KMS-11 (cell line): ENCODE results near the gene ADCK2.
"Not testable (repeated sequence)": the region's sequence is repeated elsewhere in the genome, so short reads cannot be mapped to it uniquely, and the experiment has no call there.

Experiments
- H2AFZ ChIP-seq: fragments of 200-600 bp; sonication (generic); 2 replicates; pipeline ENCODE4 v1.6.1; 2016; ENCODE audit warnings: antibody characterized with exemption, mixed run types, low read depth
- H3K27ac ChIP-seq: fragments of 200-600 bp; sonication (generic); 2 replicates; pipeline ENCODE4 v1.6.1; 2016; ENCODE audit warnings: mild to moderate bottlenecking, mixed run types
- H3K27me3 ChIP-seq: fragments of 200-600 bp; sonication (generic); 2 replicates; pipeline ENCODE4 v1.6.1; 2017; ENCODE audit warnings: mild to moderate bottlenecking, low read depth, mixed run types, moderate library complexity; ENCODE audit not compliant: insufficient read depth
- H3K36me3 ChIP-seq: fragments of 200-600 bp; sonication (generic); 2 replicates; pipeline ENCODE4 v1.6.1; 2017; ENCODE audit warnings: mild to moderate bottlenecking, mixed run types; ENCODE audit not compliant: insufficient read depth
- H3K4me1 ChIP-seq: fragments of 200-600 bp; sonication (generic); 2 replicates; pipeline ENCODE4 v1.6.1; 2016; ENCODE audit warnings: mild to moderate bottlenecking, low read depth, mixed run types; ENCODE audit not compliant: poor library complexity, severe bottlenecking
- H3K4me2 ChIP-seq: fragments of 200-600 bp; sonication (generic); 2 replicates; pipeline ENCODE4 v1.7.0; 2016; ENCODE audit warnings: mild to moderate bottlenecking, mixed run types
- H3K4me3 ChIP-seq: fragments of 200-600 bp; sonication (generic); IDR thresholded peaks from 2 replicates; pipeline ENCODE4 v1.6.1; 2017; ENCODE audit warnings: low read depth, low read length, mixed read lengths; ENCODE audit not compliant: insufficient read depth
- H3K79me2 ChIP-seq: fragments of 200-600 bp; sonication (generic); 2 replicates; pipeline ENCODE4 v1.6.1; 2016; ENCODE audit warnings: low read depth, mixed run types; ENCODE audit not compliant: insufficient read depth
- H3K9ac ChIP-seq: fragments of 200-600 bp; sonication (generic); 2 replicates; pipeline ENCODE4 v1.6.1; 2016; ENCODE audit warnings: mild to moderate bottlenecking, mixed run types
- H4K20me1 ChIP-seq: fragments of 200-600 bp; sonication (generic); 2 replicates; pipeline ENCODE4 v1.6.1; 2016; ENCODE audit warnings: mild to moderate bottlenecking, mixed run types; ENCODE audit not compliant: insufficient read depth
- CTCF ChIP-seq: fragments of 200-600 bp; sonication (generic); conservative IDR thresholded peaks from 2 replicates; pipeline ENCODE4 v1.6.1; 2017; ENCODE audit warnings: low read depth, mild to moderate bottlenecking, antibody characterized with exemption, low read length, moderate library complexity, mixed read lengths

ADCK2 gene

GRCh38 chr7:140674899-140675701, 2.4 kb downstream of the ADCK2 start:
- H4K20me1 ChIP-seq, result no peaks in the 10 kb centered on the region
- H3K4me1 ChIP-seq, result peaks cover 28% of the 10 kb centered on the region
- no peak overlapping the region for H2AFZ ChIP-seq
- no peaks in the 10 kb centered on the region for H3K27me3 ChIP-seq
- no peak overlapping the region for H3K4me3 ChIP-seq
- no peaks in the 10 kb centered on the region for H3K36me3 ChIP-seq
- peak overlapping the region; percentile 10; the same call in 1 of the 2 replicates for H3K4me2 ChIP-seq
- no peak for TF ChIP-seq CTCF
- no peaks in the 10 kb centered on the region for H3K79me2 ChIP-seq
- H3K27ac ChIP-seq, result no peak overlapping the region
- no peak overlapping the region for H3K9ac ChIP-seq

DNA sequence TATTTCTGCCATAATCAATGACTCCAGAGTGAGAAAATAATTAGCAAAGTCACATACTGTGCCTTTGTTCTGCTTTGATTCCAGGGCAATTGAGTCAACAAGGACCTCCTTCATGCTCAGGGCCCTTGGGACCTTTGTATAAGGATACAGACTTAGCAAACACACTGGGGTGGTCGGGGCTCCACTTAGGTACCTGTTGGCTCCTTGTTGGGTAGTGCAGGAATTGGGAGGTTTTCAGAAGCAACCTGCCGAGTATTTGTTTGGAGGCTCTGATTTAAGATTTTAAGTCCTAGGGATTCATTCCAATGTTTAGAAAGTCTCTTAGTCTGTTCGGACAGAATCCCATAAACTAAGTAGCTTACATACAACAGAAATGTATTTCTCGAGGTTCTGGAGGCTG, 3.0 kb downstream of the ADCK2 start:
- Histone ChIP-seq H3K4me3 (no peak overlapping the region), H3K4me2 (no peak overlapping the region)

GRCh38 chr7:140676306-140676705, 3.6 kb downstream of the ADCK2 start:
- Histone ChIP-seq H3K27me3 (no peaks in the 10 kb centered on the region), H3K4me1 (peaks cover 28% of the 10 kb centered on the region), H3K36me3 (no peaks in the 10 kb centered on the region), H3K79me2 (no peaks in the 10 kb centered on the region), H3K4me3 (no peak overlapping the region), H3K27ac (no peak overlapping the region), H3K4me2 (no peak overlapping the region), H2AFZ (no peak overlapping the region), H4K20me1 (no peaks in the 10 kb centered on the region), H3K9ac (no peak overlapping the region)
- TF ChIP-seq CTCF, result no peak

More for the DNA sequence above, 3.0 kb downstream of the ADCK2 start:
- Histone ChIP-seq H4K20me1 (no peaks in the 10 kb centered on the region), H3K9ac (no peak overlapping the region), H2AFZ (no peak overlapping the region), H3K79me2 (no peaks in the 10 kb centered on the region), H3K27ac (no peak overlapping the region), H3K36me3 (no peaks in the 10 kb centered on the region), H3K4me1 (peaks cover 28% of the 10 kb centered on the region), H3K27me3 (no peaks in the 10 kb centered on the region)
- no peak for TF ChIP-seq CTCF

DNA sequence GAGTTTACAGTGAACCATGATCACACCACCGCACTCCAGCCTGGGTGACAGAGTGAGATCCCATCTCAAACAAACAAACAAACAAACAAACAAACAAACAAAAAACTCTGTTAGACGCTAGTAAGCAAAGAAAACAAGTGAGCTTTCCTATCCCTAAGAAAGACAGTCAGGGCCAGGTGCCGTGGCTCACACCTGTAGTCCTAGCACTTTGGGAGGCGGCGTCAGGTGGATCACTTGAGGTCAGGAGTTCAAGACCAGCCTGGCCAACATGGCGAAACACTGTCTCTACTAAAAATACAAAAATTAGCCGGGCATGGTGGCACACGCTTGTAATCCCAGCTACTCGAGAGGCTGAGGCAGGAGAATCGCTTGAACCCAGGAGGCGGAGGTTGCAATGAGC, 4.2 kb downstream of the ADCK2 start:
- H3K9ac ChIP-seq, H3K79me2 ChIP-seq, H3K4me2 ChIP-seq, H3K4me3 ChIP-seq, H3K27ac ChIP-seq, H3K27me3 ChIP-seq, H2AFZ ChIP-seq, H4K20me1 ChIP-seq, H3K36me3 ChIP-seq: not testable (repeated sequence)
- peaks cover 28% of the 10 kb centered on the region for H3K4me1 ChIP-seq

- Histone ChIP-seq H3K36me3 (no peaks in the 10 kb centered on the region), H3K79me2 (no peaks in the 10 kb centered on the region), H3K4me1 (peaks cover 23% of the 10 kb centered on the region), H3K4me3 (no peak overlapping the region), H3K9ac (no peak overlapping the region), H3K27ac (no peak overlapping the region), H4K20me1 (no peaks in the 10 kb centered on the region), H3K27me3 (no peaks in the 10 kb centered on the region), H3K4me2 (no peak overlapping the region), H2AFZ (no peak overlapping the region)
- TF ChIP-seq CTCF, result no peak
Observed at GRCh38 chr7:140677496-140677895, 4.8 kb downstream of the ADCK2 start.
